Adipocyte (in vitro differentiated cells): ENCODE measurements around the gene PPP2R5D.

Experiments
- DNase-seq: peaks from one replicate; pipeline ENCODE4 v3.0.0-alpha.2; 2015; ENCODE audit warnings: low read depth
- H3K27me3 ChIP-seq: replicated peaks from 2 replicates; pipeline ENCODE4 v1.7.0; 2013; ENCODE audit warnings: mild to moderate bottlenecking, low read length, moderate library complexity; ENCODE audit not compliant: control insufficient read depth, insufficient read depth
- H3K36me3 ChIP-seq: 2 replicates; pipeline ENCODE4 v1.7.0; 2013; ENCODE audit warnings: low read length, mild to moderate bottlenecking, moderate library complexity; ENCODE audit not compliant: control insufficient read depth, insufficient read depth, severe bottlenecking
- H3K4me1 ChIP-seq: 2 replicates; pipeline ENCODE4 v1.7.0; 2013; ENCODE audit warnings: mild to moderate bottlenecking, low read length, moderate library complexity; ENCODE audit not compliant: control insufficient read depth, insufficient read depth
- H3K4me3 ChIP-seq: 2 replicates; pipeline ENCODE4 v1.7.0; 2013; ENCODE audit warnings: mild to moderate bottlenecking, low read length, moderate library complexity
- H3K9ac ChIP-seq: 2 replicates; pipeline ENCODE4 v1.7.0; 2013; ENCODE audit warnings: mild to moderate bottlenecking, low read length, moderate library complexity
- H3K9me3 ChIP-seq: 2 replicates; pipeline ENCODE4 v1.7.0; 2013; ENCODE audit warnings: mild to moderate bottlenecking, low read length, moderate library complexity; ENCODE audit not compliant: control insufficient read depth

PPP2R5D gene

GRCh38 chr6:43016943-43017334 is 32.6 kb downstream of the PPP2R5D start:
- H3K36me3 ChIP-seq = peaks cover 34% of the 10 kb centered on the region
- peak overlapping the region; percentile 15 for H3K4me3 ChIP-seq
- peaks cover 58% of the 10 kb centered on the region for H3K4me1 ChIP-seq
- DNase-seq = no peak
- H3K9me3 ChIP-seq = no peaks in the 10 kb centered on the region
- H3K27me3 ChIP-seq = no peaks in the 10 kb centered on the region
- H3K9ac ChIP-seq = peak overlapping the region; percentile 22

DNA sequence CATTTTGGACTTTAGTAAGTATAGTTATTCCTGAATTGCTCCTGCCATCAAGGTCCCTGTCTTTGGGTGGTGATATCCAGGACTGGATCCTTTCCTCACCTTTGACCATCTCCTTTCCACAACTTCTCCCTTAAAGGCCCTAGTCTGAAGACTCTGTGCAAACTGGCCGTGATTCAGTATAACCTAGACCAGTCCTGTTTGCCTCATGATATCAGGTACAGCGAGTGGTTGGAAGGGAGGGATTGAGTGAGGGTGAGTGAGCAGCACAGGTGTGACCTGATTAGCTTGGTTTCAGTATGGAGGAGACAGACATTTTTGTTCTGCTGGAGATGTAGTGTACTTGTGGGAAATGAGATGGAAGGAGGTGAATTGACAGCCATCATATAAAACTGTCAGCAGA is 34.8 kb downstream of the PPP2R5D start:
- no peak for DNase-seq
- Histone ChIP-seq H3K4me3 (no peak overlapping the region), H3K9me3 (no peaks in the 10 kb centered on the region), H3K27me3 (no peaks in the 10 kb centered on the region), H3K9ac (no peak overlapping the region), H3K4me1 (peaks cover 56% of the 10 kb centered on the region), H3K36me3 (peaks cover 33% of the 10 kb centered on the region)

DNA sequence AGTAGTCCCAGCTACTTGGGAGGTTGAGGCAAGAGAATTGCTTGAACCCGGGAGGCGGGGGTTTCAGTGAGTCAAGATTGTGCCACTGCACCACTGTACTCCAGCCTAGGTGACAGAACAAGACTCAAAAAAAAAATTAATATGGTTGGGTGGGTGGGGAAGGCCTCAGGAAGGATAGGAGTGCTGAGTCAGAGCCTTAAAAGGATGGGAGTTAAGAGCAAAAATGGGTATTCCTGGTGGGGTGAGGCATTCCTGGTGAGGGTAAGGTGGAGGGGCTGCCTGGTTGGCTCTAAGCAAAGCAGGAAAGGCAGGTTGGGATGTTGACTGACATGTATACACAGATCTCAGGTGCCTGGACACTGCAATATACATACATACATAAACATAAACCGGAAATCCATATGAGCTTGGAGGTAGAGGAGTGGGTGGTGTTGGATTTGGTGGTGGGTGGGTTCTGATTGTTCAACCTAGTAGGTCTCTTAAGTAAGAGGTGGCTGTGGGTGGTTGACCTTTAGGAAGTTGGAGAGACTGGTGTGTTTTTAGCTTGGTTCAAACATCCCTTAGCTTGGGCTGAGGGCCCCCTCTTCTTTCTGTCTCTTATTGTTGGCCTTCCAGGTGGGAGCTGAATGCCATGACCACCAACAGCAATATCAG is 35.8 kb downstream of the PPP2R5D start:
- H3K9ac ChIP-seq = peak overlapping the region; percentile 99
- H3K4me3 ChIP-seq = no peak overlapping the region
- peaks cover 44% of the 10 kb centered on the region for H3K36me3 ChIP-seq
- no peaks in the 10 kb centered on the region for H3K9me3 ChIP-seq
- no peaks in the 10 kb centered on the region for H3K27me3 ChIP-seq
- H3K4me1 ChIP-seq = peaks cover 52% of the 10 kb centered on the region
- no peak for DNase-seq

- H3K27me3 ChIP-seq = no peaks in the 10 kb centered on the region
- H3K9me3 ChIP-seq = no peaks in the 10 kb centered on the region
- peak overlapping the region; percentile 100 for H3K4me3 ChIP-seq
- H3K9ac ChIP-seq = peak overlapping the region; percentile 99
- H3K36me3 ChIP-seq = peaks cover 49% of the 10 kb centered on the region
- DNase-seq = no peak
- H3K4me1 ChIP-seq = peaks cover 47% of the 10 kb centered on the region
These were observed 36.5 kb downstream of the PPP2R5D start for GRCh38 chr6:43020847-43021246.

GRCh38 chr6:43021270-43022047 is 37.1 kb downstream of the PPP2R5D start, which contains the start of gene RRP36:
Gene RRP36, plus strand, starts transcription at chr6:43021623. Its CDS starts 32 bp downstream, at chr6:43021655.
- peak within 1 kb of the TSS; percentile 100 for H3K4me3 ChIP-seq
- H3K9me3 ChIP-seq = no peaks in the 10 kb centered on the region
- no peaks in the 10 kb centered on the region for H3K27me3 ChIP-seq
- peaks cover 55% of the 10 kb centered on the region for H3K36me3 ChIP-seq
- peak; percentile 93 for DNase-seq
- peak within 1 kb of the TSS; percentile 99 for H3K9ac ChIP-seq
- peaks cover 44% of the 10 kb centered on the region for H3K4me1 ChIP-seq

- Histone ChIP-seq H3K9ac (peak overlapping the region; percentile 27), H3K9me3 (no peaks in the 10 kb centered on the region)
These were observed 40.1 kb downstream of the PPP2R5D start for GRCh38 chr6:43024436-43024835.

GRCh38 chr6:43026365-43026764 is 42.0 kb downstream of the PPP2R5D start:
- no peak for DNase-seq
- Histone ChIP-seq H3K4me3 (no peak overlapping the region), H3K36me3 (peaks cover 61% of the 10 kb centered on the region), H3K9ac (no peak overlapping the region), H3K9me3 (no peaks in the 10 kb centered on the region), H3K4me1 (peaks cover 14% of the 10 kb centered on the region), H3K27me3 (no peaks in the 10 kb centered on the region)

More at GRCh38 chr6:43024436-43024835, 40.1 kb downstream of the PPP2R5D start:
- DNase-seq = no peak
- Histone ChIP-seq H3K4me1 (peaks cover 28% of the 10 kb centered on the region), H3K27me3 (no peaks in the 10 kb centered on the region), H3K4me3 (no peak overlapping the region), H3K36me3 (peaks cover 60% of the 10 kb centered on the region)

GRCh38 chr6:43029120-43029519 is 44.8 kb downstream of the PPP2R5D start:
- no peak overlapping the region for H3K4me3 ChIP-seq
- DNase-seq = no peak
- peaks cover 72% of the 10 kb centered on the region for H3K36me3 ChIP-seq

DNA sequence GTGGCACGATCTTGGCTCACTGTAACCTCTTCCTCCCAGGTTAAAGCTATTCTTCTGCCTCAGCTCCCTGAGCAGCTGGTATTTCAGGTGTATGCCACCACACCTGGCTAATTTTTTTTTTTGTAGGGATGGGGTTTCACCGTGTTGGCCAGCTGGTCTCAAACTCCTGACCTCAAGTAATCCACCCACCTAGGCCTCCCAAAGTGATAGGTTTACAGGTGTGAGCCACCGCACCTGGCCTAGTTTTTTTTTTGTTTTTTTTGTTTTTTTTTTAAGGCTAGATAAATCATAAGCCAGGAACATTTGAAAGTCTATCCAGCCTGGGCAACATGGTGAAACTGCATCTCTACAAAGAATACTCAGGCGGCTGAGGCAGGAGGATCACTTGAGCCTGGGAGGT is 48.0 kb downstream of the PPP2R5D start:
- DNase-seq = no peak
- Histone ChIP-seq H3K9me3 (no peaks in the 10 kb centered on the region), H3K27me3 (no peaks in the 10 kb centered on the region), H3K9ac (no peak overlapping the region), H3K4me3 (no peak overlapping the region), H3K36me3 (peaks cover 62% of the 10 kb centered on the region), H3K4me1 (no peaks in the 10 kb centered on the region)

More at GRCh38 chr6:43029120-43029519, 44.8 kb downstream of the PPP2R5D start:
- Histone ChIP-seq H3K9ac (no peak overlapping the region), H3K9me3 (no peaks in the 10 kb centered on the region), H3K4me1 (peaks cover 5% of the 10 kb centered on the region), H3K27me3 (no peaks in the 10 kb centered on the region)

DNA sequence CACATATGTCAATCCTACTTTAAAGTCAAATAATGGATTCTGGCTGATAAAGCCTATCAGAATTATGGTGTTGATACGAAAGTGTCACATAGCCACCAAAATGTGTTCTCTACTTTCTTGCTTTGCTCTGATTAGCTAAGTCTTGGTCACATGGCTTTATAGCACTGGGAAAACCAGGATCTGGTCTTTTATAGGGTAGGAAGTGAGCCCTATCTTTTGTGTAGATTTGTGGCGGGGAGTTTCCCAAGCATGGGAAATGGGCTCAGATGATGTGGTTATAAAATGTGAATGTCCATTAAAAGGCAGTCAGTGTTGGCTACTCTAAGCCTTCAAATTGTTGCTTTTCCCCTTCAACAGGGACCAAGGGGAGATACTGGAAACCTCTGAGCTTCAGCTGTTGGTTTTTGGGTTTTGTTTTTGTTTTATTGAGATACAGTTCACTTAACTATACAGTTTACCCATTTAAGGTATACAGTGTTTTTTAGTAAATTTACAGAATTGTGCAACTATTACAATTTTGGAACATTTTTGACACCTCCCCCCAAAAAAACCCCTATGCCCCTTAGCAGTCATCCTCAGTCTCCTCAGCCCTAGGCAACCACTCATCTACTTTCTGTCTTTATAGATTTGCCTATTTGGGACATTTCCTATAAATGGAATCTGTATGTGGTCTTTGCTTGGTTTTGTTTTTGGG is 49.3 kb downstream of the PPP2R5D start:
- Histone ChIP-seq H3K4me1 (no peaks in the 10 kb centered on the region), H3K4me3 (no peak overlapping the region), H3K36me3 (peaks cover 62% of the 10 kb centered on the region), H3K27me3 (no peaks in the 10 kb centered on the region), H3K9ac (no peak overlapping the region), H3K9me3 (no peaks in the 10 kb centered on the region)
- no peak for DNase-seq

DNA sequence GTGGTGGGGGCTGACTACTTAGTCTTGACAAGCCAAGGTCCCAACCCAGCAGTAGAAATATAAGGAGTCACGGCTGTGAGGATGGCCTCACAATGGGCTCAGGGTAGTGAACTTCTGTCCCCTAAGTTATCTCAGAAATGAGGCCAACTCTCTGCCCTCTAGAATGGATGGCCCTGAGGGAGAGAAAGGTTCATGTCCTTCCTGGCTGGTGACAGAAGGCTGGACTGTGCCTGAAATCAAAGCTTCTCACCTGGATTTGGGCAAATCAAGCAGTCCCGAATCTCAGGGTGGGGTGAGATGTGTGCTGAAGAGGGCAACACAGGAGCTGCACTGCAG is 49.8 kb downstream of the PPP2R5D start:
- no peak for DNase-seq
- Histone ChIP-seq H3K36me3 (peaks cover 62% of the 10 kb centered on the region), H3K9me3 (no peaks in the 10 kb centered on the region), H3K4me3 (no peak overlapping the region), H3K9ac (no peak overlapping the region), H3K27me3 (no peaks in the 10 kb centered on the region), H3K4me1 (no peaks in the 10 kb centered on the region)
